Fibroblast of gingiva (primary cell): ENCODE results near the gene CCDC157.
A peak's percentile ranks its signal among the peaks of the same experiment; 100 is the strongest.

Experiments used
- DNase-seq: peaks from one replicate; pipeline ENCODE4 v3.0.0-alpha.2; 2011; ENCODE audit warnings: low read depth

CCDC157 gene

DNA sequence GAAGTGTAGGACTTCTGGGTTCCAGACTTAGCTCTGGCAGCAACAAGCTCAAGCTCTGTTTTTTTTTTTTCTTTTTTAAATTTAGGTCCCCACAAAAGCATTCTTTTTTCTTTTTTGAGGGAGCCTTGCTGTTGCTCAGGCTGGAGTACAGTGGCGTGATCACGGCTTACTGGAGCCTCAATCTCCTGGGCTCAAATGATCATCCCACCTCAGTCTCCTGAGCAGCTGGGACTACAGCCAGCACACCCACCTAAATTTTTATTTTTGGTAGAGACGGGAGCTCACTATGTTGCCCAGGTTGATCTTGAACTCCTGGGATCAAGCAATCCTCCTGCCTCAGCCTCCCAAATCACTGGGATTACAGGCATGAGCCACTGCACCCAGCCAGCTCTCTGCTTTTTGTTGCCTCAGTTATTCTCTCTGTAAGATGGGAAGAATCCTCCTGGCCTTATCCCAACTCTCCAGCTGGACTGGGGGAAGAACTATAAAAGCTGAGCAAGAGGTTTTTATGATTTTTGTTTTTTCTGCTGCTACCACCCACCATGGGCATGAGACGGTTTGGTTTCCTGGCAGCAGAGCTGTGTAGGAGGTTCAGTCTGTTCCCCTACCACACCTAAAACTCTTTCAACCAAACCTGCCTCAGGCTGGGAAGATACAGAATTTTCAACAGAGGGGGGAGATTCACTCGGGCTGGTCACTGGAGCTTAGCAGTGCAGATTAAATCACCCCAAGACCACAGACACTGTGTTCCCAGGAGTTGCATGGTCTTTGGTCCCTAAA, 57.1 kb downstream of the CCDC157 start:
- DNase-seq, result no peak

- no peak for DNase-seq
Observed at GRCh38 chr22:30414525-30415047, 57.8 kb downstream of the CCDC157 start.

DNA sequence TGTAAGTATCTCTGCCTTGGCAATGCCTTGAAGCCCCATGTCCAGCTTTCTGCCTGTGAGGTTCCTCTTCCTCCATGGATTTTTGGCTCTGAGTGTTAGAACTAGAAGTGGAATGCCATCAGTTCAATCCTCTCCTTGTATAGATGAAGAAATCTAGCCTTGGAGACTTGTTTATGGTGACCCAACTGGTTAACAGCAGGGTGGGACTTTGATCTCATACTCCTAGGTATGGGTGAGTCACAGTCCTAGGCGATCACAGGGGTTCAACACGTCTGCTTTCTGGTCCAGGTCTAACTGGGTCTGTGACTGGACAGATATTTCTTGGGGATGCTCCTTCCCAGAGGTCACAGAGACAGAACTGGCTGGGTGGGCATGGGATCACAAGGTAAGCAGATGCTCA, 59.6 kb downstream of the CCDC157 start:
- DNase-seq, result no peak

DNA sequence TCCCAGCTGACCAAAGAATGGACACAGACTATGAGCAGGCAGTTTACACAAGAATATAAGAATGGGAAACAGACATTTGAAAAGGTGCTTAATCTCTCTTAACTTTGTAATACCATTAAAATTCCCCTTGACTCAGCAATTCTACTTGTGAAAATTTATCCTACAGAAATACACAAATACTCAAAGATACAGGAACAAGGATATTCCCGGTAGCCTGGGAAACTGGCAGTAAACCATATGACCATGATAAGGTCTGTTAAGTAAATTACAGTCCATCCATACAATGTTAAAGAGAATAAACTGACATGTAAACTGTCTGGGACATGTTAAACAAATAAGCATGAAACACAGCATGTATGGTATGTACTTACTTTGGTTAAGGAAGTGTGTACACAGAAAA, 60.0 kb downstream of the CCDC157 start:
- no peak for DNase-seq

- peak; percentile 65 for DNase-seq
Observed at GRCh38 chr22:30420347-30421125, 63.7 kb downstream of the CCDC157 start.

- no peak for DNase-seq
Observed at GRCh38 chr22:30421695-30422480, 65.1 kb downstream of the CCDC157 start.

- DNase-seq, result peak; percentile 90
Observed at GRCh38 chr22:30422481-30423300, 65.9 kb downstream of the CCDC157 start.

DNA sequence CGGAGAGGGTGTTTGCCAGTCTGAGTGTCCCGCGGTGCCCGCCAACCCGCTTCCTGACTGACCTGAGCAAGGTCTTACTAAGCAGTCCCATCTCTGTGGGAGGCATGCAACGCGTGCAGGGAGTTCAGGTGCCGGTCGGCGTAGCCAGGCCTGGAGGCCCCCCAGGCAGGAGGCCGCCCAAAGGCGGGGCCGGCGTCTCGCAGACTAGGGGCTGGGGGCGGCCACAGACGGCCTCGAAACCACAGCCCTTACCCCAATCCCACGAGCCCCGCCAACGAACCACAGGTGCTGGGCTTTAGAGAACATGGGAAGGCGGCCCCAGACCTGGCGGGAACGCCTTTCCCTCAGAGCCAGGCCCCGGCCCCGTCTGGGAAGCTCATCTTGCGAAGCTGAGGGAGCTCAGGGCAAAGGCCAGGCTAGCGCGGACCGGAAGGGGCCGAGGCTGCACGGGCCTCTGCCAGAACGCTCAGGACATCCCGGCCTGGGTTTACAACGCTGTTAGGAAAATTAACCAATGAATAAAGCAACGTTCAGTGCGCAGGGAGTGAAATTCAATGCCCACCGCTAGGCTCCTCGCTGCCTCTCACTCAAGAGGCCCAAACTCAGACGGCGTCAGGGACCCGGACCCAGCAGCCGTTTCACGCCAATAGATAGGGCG, 66.6 kb downstream of the CCDC157 start:
- DNase-seq, result no peak

- DNase-seq, result peak; percentile 100
Observed at GRCh38 chr22:30423959-30424533, 67.2 kb downstream of the CCDC157 start.

GRCh38 chr22:30424534-30425326, 67.9 kb downstream of the CCDC157 start:
- peak; percentile 28 for DNase-seq

DNA sequence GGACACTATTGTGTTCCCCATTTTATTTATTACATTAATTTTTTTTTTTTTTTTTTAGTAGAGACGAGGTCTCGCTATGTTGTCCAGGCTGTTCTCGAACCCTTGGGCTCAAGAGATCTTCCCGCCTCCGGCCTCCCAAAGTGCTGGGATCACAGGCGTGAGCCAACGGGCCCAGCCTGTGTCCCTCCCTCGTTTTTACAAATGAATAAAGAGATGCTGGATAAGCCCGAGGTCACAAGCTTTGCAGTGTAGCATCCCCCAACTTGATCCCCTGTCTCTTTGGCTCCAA, 68.5 kb downstream of the CCDC157 start:
- DNase-seq, result no peak

DNA sequence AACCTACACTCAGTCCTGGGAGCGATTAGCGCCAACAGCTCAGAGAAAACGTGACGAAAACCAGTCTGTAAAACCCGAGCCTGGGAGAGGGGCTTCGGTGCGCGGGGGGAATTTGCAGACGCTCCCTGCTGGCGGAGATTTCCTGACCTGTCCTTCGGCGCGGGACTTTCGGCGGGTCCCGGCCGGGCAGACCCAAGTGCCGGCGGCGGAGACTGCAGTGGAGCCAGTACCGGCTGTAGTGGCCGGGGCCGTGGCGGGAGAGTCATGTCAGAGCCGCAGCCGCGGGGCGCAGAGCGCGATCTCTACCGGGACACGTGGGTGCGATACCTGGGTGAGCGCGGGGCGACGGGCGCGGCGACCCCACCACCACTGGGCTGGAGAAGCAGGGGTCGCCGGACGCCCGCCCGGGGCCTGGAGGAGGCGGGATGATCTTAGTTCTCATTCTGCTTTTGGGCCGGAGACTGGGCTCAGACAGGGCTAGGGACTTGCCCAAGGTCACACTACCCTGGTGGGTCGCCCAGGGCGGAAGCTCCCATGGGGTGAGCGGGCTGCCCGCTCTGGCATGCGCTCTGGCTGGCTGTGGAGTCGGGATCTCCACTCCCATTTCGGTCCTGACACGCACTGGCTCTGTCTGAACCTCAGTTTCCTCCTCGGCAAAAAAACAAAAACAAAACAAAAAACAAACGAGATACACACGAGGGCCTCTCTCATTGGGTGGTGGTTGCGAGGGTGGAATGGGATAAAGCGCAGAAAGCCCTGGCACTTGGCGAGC, 69.0 kb downstream of the CCDC157 start, which contains the start of gene MTFP1:
Gene MTFP1 (plus strand): TSS at position 153 of the 772 bp plus-strand sequence. CDS start 112 bp downstream, at position 265.
- peak; percentile 51 for DNase-seq
